HUES48 (cell line): Measurements from ENCODE around the gene ADGRL3.

ENCODE experiments used
- H3K27ac ChIP-seq: one replicate; pipeline ENCODE4 v1.7.0; 2013; ENCODE audit warnings: low read depth, low read length, inconsistent platforms
- H3K27me3 ChIP-seq: 2 replicates; pipeline ENCODE4 v1.6.1; 2013; ENCODE audit warnings: mild to moderate bottlenecking, low read length; ENCODE audit not compliant: control insufficient read depth, insufficient read depth
- H3K36me3 ChIP-seq: 2 replicates; pipeline ENCODE4 v1.6.1; 2013; ENCODE audit warnings: low read length; ENCODE audit not compliant: control insufficient read depth, insufficient read depth
- H3K4me1 ChIP-seq: 2 replicates; pipeline ENCODE4 v1.6.1; 2013; ENCODE audit warnings: mild to moderate bottlenecking, low read length; ENCODE audit not compliant: control insufficient read depth, insufficient read depth
- H3K4me3 ChIP-seq: 2 replicates; pipeline ENCODE4 v1.5.1; 2013; ENCODE audit warnings: mild to moderate bottlenecking, low read depth, low read length
- H3K9ac ChIP-seq: 2 replicates; pipeline ENCODE4 v1.6.1; 2013; ENCODE audit warnings: mild to moderate bottlenecking, low read depth, low read length, moderate library complexity
- H3K9me3 ChIP-seq: 2 replicates; pipeline ENCODE4 v1.6.1; 2013; ENCODE audit warnings: low read length; ENCODE audit not compliant: control insufficient read depth, insufficient read depth

The ADGRL3 gene

GRCh38 chr4:61911313-61911756 lies 711.2 kb downstream of the ADGRL3 start:
- H3K27ac ChIP-seq: peak overlapping the region; percentile 91
- H3K4me1 ChIP-seq: peaks cover 63% of the 10 kb centered on the region
- H3K4me3 ChIP-seq: peak overlapping the region; percentile 35; the same call in 1 of the 2 replicates
- H3K36me3 ChIP-seq: no peaks in the 10 kb centered on the region
- H3K27me3 ChIP-seq: no peaks in the 10 kb centered on the region
- H3K9me3 ChIP-seq: no peaks in the 10 kb centered on the region
- peak overlapping the region; percentile 33; the same call in 1 of the 2 replicates for H3K9ac ChIP-seq

- H3K36me3 ChIP-seq: no peaks in the 10 kb centered on the region
- H3K27ac ChIP-seq: no peak overlapping the region
- H3K4me1 ChIP-seq: peaks cover 74% of the 10 kb centered on the region
Observed at GRCh38 chr4:61913619-61914018, 713.5 kb downstream of the ADGRL3 start.

GRCh38 chr4:61915501-61915900 lies 715.4 kb downstream of the ADGRL3 start:
- H3K4me3 ChIP-seq: no peak overlapping the region
- H3K27me3 ChIP-seq: no peaks in the 10 kb centered on the region
- no peaks in the 10 kb centered on the region for H3K36me3 ChIP-seq
- H3K9me3 ChIP-seq: no peaks in the 10 kb centered on the region
- H3K27ac ChIP-seq: no peak overlapping the region
- peaks cover 69% of the 10 kb centered on the region for H3K4me1 ChIP-seq
- H3K9ac ChIP-seq: no peak overlapping the region

More at GRCh38 chr4:61913619-61914018, 713.5 kb downstream of the ADGRL3 start:
- Histone ChIP-seq H3K9ac (no peak overlapping the region), H3K4me3 (no peak overlapping the region), H3K27me3 (no peaks in the 10 kb centered on the region), H3K9me3 (no peaks in the 10 kb centered on the region)

- Histone ChIP-seq H3K27ac (no peak overlapping the region), H3K4me3 (no peak overlapping the region), H3K36me3 (no peaks in the 10 kb centered on the region), H3K4me1 (peaks cover 54% of the 10 kb centered on the region), H3K9me3 (no peaks in the 10 kb centered on the region), H3K27me3 (no peaks in the 10 kb centered on the region), H3K9ac (no peak overlapping the region)
Observed at GRCh38 chr4:61918507-61918906, 718.4 kb downstream of the ADGRL3 start.

- H3K9ac ChIP-seq: no peak overlapping the region
- no peak overlapping the region for H3K4me3 ChIP-seq
- H3K4me1 ChIP-seq: peaks cover 58% of the 10 kb centered on the region
- no peaks in the 10 kb centered on the region for H3K9me3 ChIP-seq
- H3K27ac ChIP-seq: no peak overlapping the region
- H3K36me3 ChIP-seq: no peaks in the 10 kb centered on the region
- no peaks in the 10 kb centered on the region for H3K27me3 ChIP-seq
Observed at GRCh38 chr4:61918987-61919386, 718.9 kb downstream of the ADGRL3 start.

GRCh38 chr4:61919561-61919960 lies 719.4 kb downstream of the ADGRL3 start:
- H3K36me3 ChIP-seq: no peaks in the 10 kb centered on the region

GRCh38 chr4:61921920-61922319 lies 721.8 kb downstream of the ADGRL3 start:
- no peaks in the 10 kb centered on the region for H3K36me3 ChIP-seq
- H3K4me1 ChIP-seq: peaks cover 40% of the 10 kb centered on the region
- H3K27me3 ChIP-seq: no peaks in the 10 kb centered on the region
- H3K9ac ChIP-seq: no peak overlapping the region
- no peak overlapping the region for H3K27ac ChIP-seq
- H3K4me3 ChIP-seq: no peak overlapping the region
- H3K9me3 ChIP-seq: no peaks in the 10 kb centered on the region

More at GRCh38 chr4:61919561-61919960, 719.4 kb downstream of the ADGRL3 start:
- Histone ChIP-seq H3K4me3 (no peak overlapping the region), H3K9me3 (no peaks in the 10 kb centered on the region), H3K9ac (no peak overlapping the region), H3K4me1 (peaks cover 53% of the 10 kb centered on the region), H3K27me3 (no peaks in the 10 kb centered on the region), H3K27ac (no peak overlapping the region)

GRCh38 chr4:61922766-61923165 lies 722.6 kb downstream of the ADGRL3 start:
- Histone ChIP-seq H3K27me3 (no peaks in the 10 kb centered on the region), H3K36me3 (no peaks in the 10 kb centered on the region), H3K9me3 (no peaks in the 10 kb centered on the region), H3K9ac (no peak overlapping the region), H3K27ac (peak overlapping the region; percentile 38), H3K4me3 (no peak overlapping the region), H3K4me1 (peaks cover 36% of the 10 kb centered on the region)

- H3K9me3 ChIP-seq: no peaks in the 10 kb centered on the region
- no peak overlapping the region for H3K27ac ChIP-seq
- H3K4me1 ChIP-seq: peaks cover 32% of the 10 kb centered on the region
- no peak overlapping the region for H3K4me3 ChIP-seq
- H3K27me3 ChIP-seq: no peaks in the 10 kb centered on the region
- no peaks in the 10 kb centered on the region for H3K36me3 ChIP-seq
- no peak overlapping the region for H3K9ac ChIP-seq
Observed at GRCh38 chr4:61923179-61923578, 723.1 kb downstream of the ADGRL3 start.

GRCh38 chr4:61924131-61924530 lies 724.0 kb downstream of the ADGRL3 start:
- H3K9ac ChIP-seq: no peak overlapping the region
- no peak overlapping the region for H3K4me3 ChIP-seq
- no peaks in the 10 kb centered on the region for H3K9me3 ChIP-seq
- no peak overlapping the region for H3K27ac ChIP-seq
- no peaks in the 10 kb centered on the region for H3K27me3 ChIP-seq
- H3K4me1 ChIP-seq: peaks cover 25% of the 10 kb centered on the region
- no peaks in the 10 kb centered on the region for H3K36me3 ChIP-seq

- H3K27ac ChIP-seq: no peak overlapping the region
- no peaks in the 10 kb centered on the region for H3K27me3 ChIP-seq
- H3K9ac ChIP-seq: no peak overlapping the region
- peaks cover 8% of the 10 kb centered on the region; the same call in 1 of the 2 replicates for H3K4me1 ChIP-seq
- H3K36me3 ChIP-seq: no peaks in the 10 kb centered on the region
- no peak overlapping the region for H3K4me3 ChIP-seq
- no peaks in the 10 kb centered on the region for H3K9me3 ChIP-seq
Observed at GRCh38 chr4:61933527-61933926, 733.4 kb downstream of the ADGRL3 start.
